NCI-H2171 (cell line): ENCODE results near the gene INPP5D.
A peak's percentile ranks its signal among the peaks of the same experiment; 100 is the strongest.
"Not testable (repeated sequence)": the region's sequence is repeated elsewhere in the genome, so short reads cannot be mapped to it uniquely, and the experiment has no call there.

Experiments used
- DNase-seq: peaks from one replicate; lab custom pipeline; 2025; lab: John Stamatoyannopoulos, UW

INPP5D gene

GRCh38 chr2:233093721-233094120 lies 33.6 kb downstream of the INPP5D start:
- DNase-seq: no peak

GRCh38 chr2:233094614-233095013 lies 34.5 kb downstream of the INPP5D start:
- no peak for DNase-seq

DNA sequence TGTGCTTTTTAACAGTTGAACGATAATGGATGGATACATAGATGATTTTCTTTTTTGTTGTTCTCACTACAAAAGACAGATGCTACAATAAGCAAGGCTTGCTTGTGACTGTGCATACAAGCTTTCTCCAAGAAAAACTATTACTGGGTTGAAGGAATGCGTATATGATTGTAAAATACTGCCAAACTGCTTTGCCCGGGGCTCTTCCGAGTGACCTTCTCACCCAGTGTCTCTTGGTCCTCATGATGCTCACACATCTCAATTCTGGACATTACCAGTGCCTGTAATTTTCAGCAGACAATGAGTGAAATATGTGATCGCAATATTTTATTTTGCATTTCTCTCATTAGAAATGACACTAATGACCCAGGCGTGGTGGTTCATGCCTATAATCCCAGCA lies 35.9 kb downstream of the INPP5D start:
- DNase-seq: no peak

- DNase-seq: no peak
Observed at GRCh38 chr2:233098618-233099017, 38.5 kb downstream of the INPP5D start.

DNA sequence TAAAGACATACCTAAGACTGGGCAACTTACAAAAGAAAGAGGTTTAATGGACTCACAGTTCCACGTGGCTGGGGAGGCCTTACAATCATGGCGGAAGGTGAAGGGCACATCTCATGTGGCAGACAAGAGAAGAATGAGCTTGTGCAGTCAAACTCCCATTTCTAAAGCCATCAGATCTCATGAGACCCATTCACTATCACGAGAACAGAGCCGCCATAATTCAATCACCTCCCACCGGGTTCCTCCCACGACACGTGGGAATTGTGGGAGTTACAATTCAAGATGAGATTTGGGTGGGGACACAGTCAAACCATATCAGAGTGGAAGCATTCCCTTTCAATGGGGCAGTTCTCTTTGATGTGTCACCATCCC lies 39.7 kb downstream of the INPP5D start:
- not testable (repeated sequence) for DNase-seq

DNA sequence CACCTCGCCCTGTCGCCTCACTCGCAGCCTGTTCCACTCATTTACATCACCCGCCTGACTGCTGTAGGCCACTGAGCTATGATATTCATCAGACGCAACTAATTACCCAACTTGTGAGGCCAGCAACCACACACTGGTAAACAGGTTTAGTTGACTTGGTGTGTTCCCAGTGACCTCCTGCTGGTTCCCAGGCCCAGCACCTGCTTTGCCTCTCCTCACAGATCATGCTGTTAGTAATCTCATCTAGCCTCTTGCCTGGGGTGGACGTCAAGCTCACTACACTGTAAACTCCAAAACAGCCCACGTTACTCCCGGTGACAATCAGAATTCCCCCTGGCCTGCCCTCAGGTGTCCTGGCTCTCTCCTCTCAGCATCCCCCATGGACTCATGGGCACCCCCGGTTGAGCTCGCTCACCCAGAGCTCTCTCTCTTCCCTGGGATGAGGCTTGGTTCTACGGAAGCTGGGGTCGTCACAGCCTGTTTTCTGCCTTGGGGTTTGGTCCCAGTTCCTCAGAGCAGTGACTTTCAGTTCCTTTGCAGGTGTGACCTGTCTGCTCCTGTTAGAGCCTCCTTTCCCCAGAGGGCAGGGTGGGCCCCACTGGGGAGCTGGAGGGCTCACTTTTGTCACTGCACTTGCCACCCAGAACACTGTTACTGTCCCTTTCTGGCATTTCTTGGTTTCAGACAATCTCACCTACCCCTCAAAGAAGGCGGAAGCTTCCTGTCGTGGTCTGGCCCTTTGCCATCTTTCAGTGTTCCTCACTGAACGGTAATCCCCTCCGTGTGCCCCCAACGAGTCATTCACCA lies 40.3 kb downstream of the INPP5D start:
- no peak for DNase-seq

DNA sequence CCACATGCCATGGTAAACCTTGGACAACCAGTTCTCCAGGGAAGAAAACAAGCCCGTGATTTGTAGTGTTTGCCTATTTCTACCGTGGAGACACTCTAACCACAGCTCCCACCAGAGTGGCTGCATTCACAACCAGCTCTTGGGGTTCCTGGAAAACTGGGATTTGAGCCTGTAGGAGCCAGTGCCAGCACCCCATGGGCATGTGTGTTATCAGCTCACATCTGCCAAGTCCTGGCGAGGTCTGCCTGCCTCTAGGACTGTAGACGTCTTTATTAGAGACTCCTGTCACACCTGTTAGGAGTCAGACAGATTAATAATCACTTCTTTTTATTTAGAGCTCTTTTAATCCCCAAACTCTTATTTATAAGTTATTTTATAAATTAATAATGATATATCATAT lies 41.0 kb downstream of the INPP5D start:
- no peak for DNase-seq

DNA sequence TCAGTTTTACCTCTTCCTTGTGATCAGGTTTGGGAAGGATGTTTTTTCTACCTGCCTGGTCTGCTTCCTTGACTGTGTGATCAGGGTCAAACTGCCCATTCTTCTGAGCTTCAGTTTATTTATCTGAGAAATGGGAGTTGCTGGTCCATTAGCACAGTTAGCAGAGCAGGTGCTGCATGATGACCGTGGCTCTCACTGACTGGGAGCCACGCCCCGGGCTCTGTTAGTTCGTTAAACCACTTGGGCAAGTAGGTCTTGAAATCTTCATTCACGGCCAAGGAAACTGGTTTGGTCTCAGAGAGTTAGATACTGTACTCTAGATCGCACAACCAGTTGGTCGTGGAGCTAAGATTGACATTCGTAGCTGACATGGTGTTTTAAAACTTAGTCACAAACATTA lies 41.7 kb downstream of the INPP5D start:
- no peak for DNase-seq

DNA sequence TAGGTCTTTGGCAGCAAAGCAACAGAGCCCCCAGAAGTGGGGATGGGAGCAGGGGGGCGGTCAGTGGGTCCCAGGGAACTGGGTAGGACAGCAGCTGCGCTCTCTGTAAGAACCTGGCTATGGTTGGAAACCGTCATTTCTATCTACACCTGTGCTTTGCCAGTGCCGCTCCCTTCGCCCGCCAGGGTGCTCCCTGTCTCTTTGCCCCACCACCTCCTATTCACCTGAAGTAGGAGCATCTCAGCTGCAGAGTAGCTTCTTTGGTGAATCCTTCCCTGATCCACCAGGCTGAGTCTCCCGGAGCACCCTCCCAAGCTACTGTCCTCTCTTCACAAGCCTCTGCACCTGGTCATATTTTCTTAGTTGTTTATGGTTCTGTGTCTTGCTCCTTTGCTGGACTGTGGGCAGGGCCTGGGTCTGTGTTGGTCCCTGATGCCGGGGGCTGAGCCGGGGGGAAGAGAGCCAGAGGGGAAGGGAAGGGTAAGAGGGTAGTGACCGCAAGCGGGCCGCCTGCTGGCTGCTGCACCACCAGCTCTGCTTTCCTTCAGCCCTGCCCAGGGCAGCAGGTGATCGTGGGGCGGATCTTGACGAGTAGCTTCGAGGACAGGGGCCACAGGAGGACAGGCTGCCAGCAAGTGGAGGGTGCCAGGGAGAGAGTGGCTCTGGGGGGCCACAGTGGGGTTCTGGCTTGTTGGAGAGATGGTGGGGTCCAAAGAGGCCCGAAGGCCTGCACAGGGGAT lies 45.2 kb downstream of the INPP5D start:
- DNase-seq: no peak

DNA sequence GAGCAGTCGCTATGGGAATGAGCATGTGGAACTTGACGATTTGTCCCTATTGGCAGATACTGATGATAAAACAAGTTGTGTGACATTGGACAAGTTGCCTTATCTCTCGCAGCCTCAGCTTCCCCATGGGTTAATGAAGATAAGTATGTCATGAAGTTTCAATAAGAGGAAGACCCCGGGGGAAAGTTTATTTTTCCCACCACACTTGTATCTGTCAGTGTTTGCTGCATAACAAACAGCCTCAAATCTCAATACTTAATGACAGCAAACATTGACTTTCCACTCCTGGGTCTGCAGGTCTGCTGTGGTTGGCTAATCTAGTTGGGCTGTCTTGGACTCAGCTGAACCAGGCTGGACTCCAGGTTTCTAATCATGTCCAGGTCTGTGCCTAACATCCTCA lies 45.8 kb downstream of the INPP5D start:
- no peak for DNase-seq

DNA sequence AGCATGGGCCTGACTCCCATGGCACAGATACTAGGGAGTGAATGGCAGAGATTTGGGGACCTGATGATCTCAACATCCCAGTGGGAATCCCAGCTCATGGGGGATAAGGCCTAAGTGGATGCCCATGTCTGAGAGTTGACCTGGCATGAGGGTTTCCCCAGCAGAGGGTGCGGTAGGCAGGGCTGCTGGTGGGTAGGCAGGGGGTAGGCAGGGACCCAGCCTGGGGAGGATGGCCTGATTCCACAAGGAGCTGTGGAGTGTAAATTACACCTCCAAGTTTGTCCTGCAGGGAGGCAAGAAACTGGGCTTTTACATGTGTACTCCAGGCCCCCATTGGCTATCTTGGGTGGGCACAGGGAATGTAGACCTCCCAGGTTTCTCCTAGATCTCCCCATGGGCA lies 46.9 kb downstream of the INPP5D start:
- no peak for DNase-seq

DNA sequence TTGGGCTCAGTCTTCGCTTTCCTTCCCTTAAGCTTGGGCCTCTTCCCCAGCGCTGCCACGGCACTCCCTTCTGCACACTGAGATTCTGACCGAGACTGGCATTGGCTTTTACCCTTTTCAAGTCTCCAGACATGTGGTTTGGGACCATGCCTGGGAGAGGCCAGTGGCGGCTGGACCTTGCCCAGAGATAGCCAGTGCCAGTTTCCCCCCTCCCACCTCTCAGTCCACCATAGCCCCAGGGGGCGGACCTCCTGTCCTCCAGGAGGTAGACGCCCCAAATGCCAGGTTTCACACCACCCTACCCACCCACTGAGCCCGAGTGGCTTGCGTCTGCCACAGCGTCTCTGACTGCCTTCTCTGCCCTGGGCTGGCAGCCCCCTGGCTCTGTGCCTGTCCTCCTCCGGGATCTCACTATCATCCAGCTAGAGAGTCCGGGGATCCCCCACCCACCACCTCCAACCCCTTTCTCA lies 47.7 kb downstream of the INPP5D start:
- DNase-seq: no peak

DNA sequence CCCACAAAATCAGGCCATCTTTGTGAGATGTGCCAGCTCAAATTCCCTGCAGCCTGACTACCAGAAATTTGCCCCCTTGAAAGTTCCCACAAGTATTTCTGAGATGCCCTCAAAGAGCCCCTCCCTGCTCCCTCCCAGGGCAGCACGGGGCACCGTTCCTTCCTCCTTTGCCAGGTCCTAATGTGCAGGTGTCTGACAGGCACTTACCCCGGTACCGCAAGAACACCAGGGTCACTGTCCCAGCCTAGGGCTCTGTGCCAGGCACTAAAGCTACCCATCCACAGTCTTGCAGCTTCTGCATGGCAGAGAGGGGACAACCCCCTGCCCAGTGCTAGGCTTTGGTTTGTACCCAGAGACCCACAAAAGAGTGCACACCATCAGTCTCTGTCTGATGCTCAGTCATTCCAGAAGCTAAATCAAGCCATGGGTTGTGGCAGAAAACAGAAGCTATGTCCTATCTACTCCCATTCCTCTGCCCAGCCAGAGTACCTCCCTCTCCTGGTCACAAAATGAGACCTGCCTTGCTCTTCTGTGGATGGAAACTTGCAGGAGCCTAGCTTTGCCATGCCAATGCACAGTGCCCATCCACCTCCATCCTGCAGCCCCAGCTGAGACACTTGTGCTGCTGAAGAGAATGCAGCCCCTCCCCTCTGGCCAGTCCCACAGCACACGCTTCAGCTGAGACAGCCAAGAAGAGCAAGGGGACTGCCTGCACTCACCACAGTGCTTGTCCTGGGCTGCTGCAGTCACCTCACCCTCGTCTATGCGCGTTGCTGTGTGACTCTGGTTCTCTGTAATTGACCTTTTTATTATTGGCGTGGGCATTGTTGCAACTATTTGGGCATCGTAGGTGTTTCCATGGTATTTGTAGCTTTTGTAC lies 48.7 kb downstream of the INPP5D start:
- no peak for DNase-seq

DNA sequence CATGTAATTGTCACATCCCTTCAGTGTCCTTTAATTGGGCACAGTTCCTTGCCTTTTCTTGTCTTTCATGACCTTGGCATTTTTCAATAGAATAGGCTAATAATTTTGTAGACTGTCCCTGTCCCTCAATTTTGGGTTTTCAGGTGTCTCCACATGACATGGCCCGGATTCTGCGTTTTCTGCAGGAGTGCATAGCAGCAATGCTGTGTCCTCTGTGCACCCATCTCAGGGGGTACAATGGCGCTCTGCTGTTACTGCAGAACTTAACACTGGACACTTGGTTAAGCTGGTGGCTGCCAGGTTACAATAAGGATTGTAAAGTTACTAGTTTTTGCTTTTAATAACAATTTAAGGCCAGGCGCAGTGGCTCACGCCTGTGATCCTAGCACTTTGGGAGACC lies 51.3 kb downstream of the INPP5D start:
- no peak for DNase-seq

GRCh38 chr2:233112329-233112728 lies 52.2 kb downstream of the INPP5D start:
- peak; percentile 15 for DNase-seq

GRCh38 chr2:233112776-233113452 lies 52.8 kb downstream of the INPP5D start:
- DNase-seq: no peak

- DNase-seq: no peak
Observed at GRCh38 chr2:233114421-233114861, 54.3 kb downstream of the INPP5D start.

GRCh38 chr2:233115121-233115520 lies 55.0 kb downstream of the INPP5D start:
- no peak for DNase-seq

DNA sequence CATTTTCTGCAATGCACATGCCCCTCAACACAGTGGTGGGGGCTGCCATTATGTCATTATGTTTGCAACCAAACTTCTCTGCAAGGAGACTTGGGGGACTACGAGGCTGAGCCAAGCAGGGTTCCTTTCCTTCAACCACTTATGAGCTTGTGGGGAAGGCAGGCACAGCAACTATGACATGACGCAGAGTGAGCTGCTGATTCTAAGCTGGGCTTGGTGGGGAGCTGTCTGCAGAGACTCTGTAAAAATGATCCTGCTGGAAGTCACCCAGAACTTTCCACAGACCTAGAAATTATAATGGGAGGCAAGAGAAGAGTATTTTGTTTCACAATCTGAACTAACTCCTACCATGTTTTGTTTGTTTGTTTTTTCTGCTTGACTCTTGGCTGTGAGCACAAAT lies 55.6 kb downstream of the INPP5D start:
- no peak for DNase-seq

- DNase-seq: no peak
Observed at GRCh38 chr2:233116946-233117345, 56.8 kb downstream of the INPP5D start.

DNA sequence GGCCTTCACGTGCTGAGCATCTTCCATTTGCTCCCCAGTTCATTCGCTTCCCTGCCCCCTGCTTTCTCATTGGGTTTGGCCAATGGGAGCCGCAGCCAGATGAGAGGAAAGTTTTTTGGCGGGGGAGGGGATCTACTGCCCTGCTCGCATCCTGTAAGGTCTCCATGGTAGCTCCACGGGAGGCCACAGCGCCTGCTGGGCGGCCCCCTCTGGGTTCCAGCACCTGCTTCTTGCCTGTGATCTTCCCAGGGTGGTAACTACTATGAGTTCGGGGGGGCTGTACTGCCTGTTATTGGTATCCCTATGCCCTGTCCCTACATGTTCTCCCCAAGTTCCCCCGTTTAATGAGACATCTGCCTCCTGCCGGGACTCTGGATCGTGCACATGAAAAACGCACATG lies 57.2 kb downstream of the INPP5D start:
- DNase-seq: no peak
